Measurements from ENCODE around the gene OR8D1.

- TF ChIP-seq EP300 (IDR thresholded peaks at IDR 0.05): no peak
- no peak for TF ChIP-seq POLR2A (IDR thresholded peaks at IDR 0.05)
Observed at GRCh38 chr11:124315052-124315451, 1.3 kb upstream of the OR8D1 start.

Measured in tibial nerve (tissue), 3 donors.